ENCODE measurements around the gene SCN3B.

DNA sequence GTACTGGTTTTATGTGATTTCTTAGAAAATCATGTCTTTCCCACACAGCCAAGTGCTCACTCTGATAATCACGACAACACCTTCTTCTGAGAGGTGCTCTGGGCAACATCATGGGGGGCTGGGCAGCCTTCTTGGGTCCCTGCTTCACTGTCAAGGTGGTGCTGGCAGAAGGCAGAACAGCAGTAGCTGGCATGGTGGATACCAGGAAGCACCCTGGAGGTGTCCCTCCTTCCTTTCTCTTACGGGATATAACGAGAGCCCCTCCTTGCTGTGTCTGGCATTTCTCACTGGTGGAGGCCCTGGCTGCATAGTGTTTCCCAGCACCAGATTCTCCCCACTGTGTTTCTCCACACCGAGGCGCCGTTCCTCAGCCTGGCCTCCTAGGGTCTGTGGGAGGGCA is 60.9 kb downstream of the SCN3B start:
- TF ChIP-seq, protein P1, sequence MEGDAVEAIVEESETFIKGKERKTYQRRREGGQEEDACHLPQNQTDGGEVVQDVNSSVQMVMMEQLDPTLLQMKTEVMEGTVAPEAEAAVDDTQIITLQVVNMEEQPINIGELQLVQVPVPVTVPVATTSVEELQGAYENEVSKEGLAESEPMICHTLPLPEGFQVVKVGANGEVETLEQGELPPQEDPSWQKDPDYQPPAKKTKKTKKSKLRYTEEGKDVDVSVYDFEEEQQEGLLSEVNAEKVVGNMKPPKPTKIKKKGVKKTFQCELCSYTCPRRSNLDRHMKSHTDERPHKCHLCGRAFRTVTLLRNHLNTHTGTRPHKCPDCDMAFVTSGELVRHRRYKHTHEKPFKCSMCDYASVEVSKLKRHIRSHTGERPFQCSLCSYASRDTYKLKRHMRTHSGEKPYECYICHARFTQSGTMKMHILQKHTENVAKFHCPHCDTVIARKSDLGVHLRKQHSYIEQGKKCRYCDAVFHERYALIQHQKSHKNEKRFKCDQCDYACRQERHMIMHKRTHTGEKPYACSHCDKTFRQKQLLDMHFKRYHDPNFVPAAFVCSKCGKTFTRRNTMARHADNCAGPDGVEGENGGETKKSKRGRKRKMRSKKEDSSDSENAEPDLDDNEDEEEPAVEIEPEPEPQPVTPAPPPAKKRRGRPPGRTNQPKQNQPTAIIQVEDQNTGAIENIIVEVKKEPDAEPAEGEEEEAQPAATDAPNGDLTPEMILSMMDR (IDR thresholded peaks at IDR 0.05) = no peak
- TF ChIP-seq EZH2phosphoT487 (IDR thresholded peaks at IDR 0.05) (no peak), EZH2 (IDR thresholded peaks at IDR 0.05) (no peak)

Data from neural progenitor cell (in vitro differentiated cells).